K562 (cell line): ENCODE measurements around the gene KIR2DL4. TPM values are rescaled to one million over a fixed set of nuclear protein-coding genes. Genes with fewer than 3 reads are reported as not detected.
"Not testable (repeated sequence)": the region's sequence is repeated elsewhere in the genome, so short reads cannot be mapped to it uniquely, and the experiment has no call there.

Experiments
- ATAC-seq: fragments of 200-7000 bp; cut with Tn5 transposase; 3 replicates; pipeline ENCODE4 v1.9.1; 2020; ENCODE audit warnings: moderate library complexity
- BruUV-seq: library from RNA; stranded (reverse); fragments of 400-500 nt; replicated peaks from 2 replicates; lab custom pipeline; 2021; lab: Mats Ljungman, UMichigan
- CTCF ChIA-PET: fragments of 300-600 bp; formaldehyde crosslinking; extraction: SDS; loops from one replicate; lab custom pipeline; 2021; ENCODE audit warnings: low intra/inter-chr PET ratio; lab: Yijun Ruan, JAX
- POLR2A ChIA-PET: fragments of 300-600, 350-650 bp; sonication (Branson Sonifier 250); formaldehyde crosslinking; extraction: SDS; loops from one replicate; lab custom pipeline; 2021; ENCODE audit warnings: antibody characterized with exemption, inconsistent platforms; lab: Yijun Ruan, JAX
- DNase-seq, 4 experiments: peaks; one replicate each; pipeline versions ENCODE4 v3.0.0 to v3.0.0-alpha.2; 2011 to 2018; ENCODE audit warnings: low spot score in 3 of 4, mixed read lengths in 3 of 4; ENCODE audit errors: extremely low read depth in 1 of 4
- FAIRE-seq: peaks from 2 replicates; lab custom pipeline; 2011; peaks lifted over from hg19 to GRCh38; lab: Jason Lieb, UNC
- H2AFZ ChIP-seq: 2 replicates; pipeline ENCODE4 v1.6.0; 2011; ENCODE audit warnings: low read depth, low read length, control low read depth, inconsistent platforms
- H3K27ac ChIP-seq: fragments of 200-600 bp; 3 replicates; pipeline ENCODE4 v1.8.0; 2011; ENCODE audit warnings: low read depth, mild to moderate bottlenecking, control low read depth, inconsistent platforms, low read length, moderate library complexity, mixed read lengths; ENCODE audit errors: extremely low read depth
- H3K27me3 ChIP-seq, 2 experiments: fragments of 300-600 bp in 1 of 2; 2 replicates in 1 of 2; 3 replicates in 1 of 2; pipeline versions ENCODE4 v1.6.0 to v1.8.0; 2011; ENCODE audit warnings: inconsistent platforms in 2 of 2, low read length in 2 of 2, mild to moderate bottlenecking in 1 of 2, mixed read lengths in 1 of 2, moderate library complexity in 1 of 2; ENCODE audit not compliant: control insufficient read depth in 2 of 2, insufficient read depth in 2 of 2
- H3K36me3 ChIP-seq: fragments of 300-600 bp; 3 replicates; pipeline ENCODE4 v1.8.0; 2011; ENCODE audit warnings: mild to moderate bottlenecking, low read length, inconsistent platforms; ENCODE audit not compliant: control insufficient read depth, insufficient read depth
- H3K4me1 ChIP-seq, 2 experiments: fragments of 200-600 bp in 1 of 2; replicated peaks in 1 of 2; 2 replicates in 1 of 2; 3 replicates in 1 of 2; pipeline versions ENCODE4 v1.5.1 to v1.8.0; 2011; ENCODE audit warnings: inconsistent platforms in 2 of 2, low read length in 2 of 2, mild to moderate bottlenecking in 1 of 2, mixed read lengths in 1 of 2, moderate library complexity in 1 of 2; ENCODE audit not compliant: control insufficient read depth in 2 of 2, insufficient read depth in 2 of 2
- H3K4me2 ChIP-seq: 2 replicates; pipeline ENCODE4 v1.6.1; 2011; ENCODE audit warnings: low read length, control low read depth, inconsistent platforms, mixed read lengths; ENCODE audit not compliant: insufficient read depth
- H3K4me3 ChIP-seq: fragments of 200-600 bp; sonication (generic), shearing (Covaris generic); 2 replicates; pipeline ENCODE4 v1.5.1; 2016; ENCODE audit warnings: control low read depth, inconsistent platforms
- H3K79me2 ChIP-seq: fragments of 200-600 bp; 3 replicates; pipeline ENCODE4 v1.8.0; 2011; ENCODE audit warnings: low read length, inconsistent platforms; ENCODE audit not compliant: control insufficient read depth, insufficient read depth
- H3K9ac ChIP-seq, 2 experiments: 2 replicates each; pipeline versions ENCODE4 v1.6.0 to v1.6.1; 2011; ENCODE audit warnings: low read depth in 2 of 2, low read length in 2 of 2, control low read depth in 1 of 2, inconsistent platforms in 1 of 2, mild to moderate bottlenecking in 1 of 2, mixed read lengths in 1 of 2; ENCODE audit not compliant: insufficient read depth in 1 of 2
- H3K9me1 ChIP-seq: one replicate; pipeline ENCODE4 v1.6.0; 2011; ENCODE audit warnings: inconsistent platforms, mild to moderate bottlenecking, low read length, moderate library complexity; ENCODE audit not compliant: control insufficient read depth, insufficient read depth
- H3K9me3 ChIP-seq: replicated peaks from 2 replicates; pipeline ENCODE4 v1.5.1; 2011; ENCODE audit warnings: low read depth, low read length, inconsistent platforms; ENCODE audit not compliant: control insufficient read depth, insufficient read depth
- H4K20me1 ChIP-seq: replicated peaks from 2 replicates; pipeline ENCODE4 v1.6.1; 2011; ENCODE audit warnings: low read length, inconsistent platforms, mixed read lengths; ENCODE audit not compliant: control insufficient read depth, insufficient read depth
- FOSL1 ChIP-seq: fragments of 200-800 bp; sonication (Bioruptor generic); conservative IDR thresholded peaks from 2 replicates; pipeline ENCODE4 v1.6.1; 2016; ENCODE audit warnings: missing genetic modification characterization, missing compliant biosample characterization
- JUND ChIP-seq, 2 experiments: IDR thresholded peaks; 2 replicates in 1 of 2; 3 replicates in 1 of 2; pipeline ENCODE4 v1.6.1; 2011; ENCODE audit warnings: borderline replicate concordance in 2 of 2, low read depth in 2 of 2, low read length in 2 of 2, improper control_type of control experiment in 1 of 2, missing biosample characterization in 1 of 2, missing genetic modification characterization in 1 of 2, missing genetic modification reagents in 1 of 2
- MEIS2 ChIP-seq: fragments of 450-650 bp; IDR thresholded peaks from 2 replicates; pipeline ENCODE4 v1.6.1; 2014; ENCODE audit warnings: mild to moderate bottlenecking; ENCODE audit not compliant: partially characterized antibody
- NFE2 ChIP-seq: IDR thresholded peaks from 2 replicates; pipeline ENCODE4 v1.6.1; 2014; ENCODE audit warnings: antibody characterized with exemption, low read depth
- WGBS: fragments of 100-300 bp; shearing (Covaris generic); methylation state at CpG from one replicate; pipeline ENCODE4 v1.1.6; 2016; ENCODE audit warnings: low coverage, mixed read lengths; ENCODE audit not compliant: insufficient coverage; ENCODE audit errors: missing lambda C conversion rate; 5-methylcytosine and 5-hydroxymethylcytosine counted together
- in situ Hi-C: fragments of 300-500 bp; cut with MboI; formaldehyde crosslinking; loops from 4 replicates; pipeline ENCODE4 v1.15.0; 2018; ENCODE audit warnings: inconsistent platforms, mixed read lengths
- intact Hi-C: fragments of 100-400 bp; cut with micrococcal nuclease; formaldehyde crosslinking; loops from 2 replicates; pipeline ENCODE4 v1.14.2; 2022
- polyA plus RNA-seq, 8 experiments: library from polyadenylated mRNA; depleted of rRNA in 4 of 8; stranded (reverse) in 5 of 8; unstranded in 3 of 8; fragments of >200 nt; fragmentation: Nextera tagmentation in 2 of 8; fragmentation: Illumina TruSeq in 1 of 8; extraction: Ambion mirVana in 2 of 8; extraction: Trizol in 1 of 8; gene quantifications; 2 replicates each; pipeline versions ENCODE4 v1.2.1 to v1.2.3, GENCODE V29; 2011 to 2014; ENCODE audit warnings: inconsistent platforms in 1 of 8, missing spikeins in 1 of 8
- total RNA-seq, 7 experiments: library from RNA; depleted of rRNA in 6 of 7; stranded (reverse); fragments of >200 nt in 6 of 7; fragmentation: Illumina TruSeq in 2 of 7; extraction: Trizol in 2 of 7; gene quantifications; 2 replicates each; pipeline versions ENCODE4 v1.2.1 to v1.2.3, GENCODE V29; 2011 to 2021; ENCODE audit warnings: low replicate concordance in 1 of 7

KIR2DL4 gene
- total and polyA plus RNA-seq, 9 of the 15 experiments (the other 6 are each of a cell fraction or from before 2014, with no cell fraction given), result not detected

DNA sequence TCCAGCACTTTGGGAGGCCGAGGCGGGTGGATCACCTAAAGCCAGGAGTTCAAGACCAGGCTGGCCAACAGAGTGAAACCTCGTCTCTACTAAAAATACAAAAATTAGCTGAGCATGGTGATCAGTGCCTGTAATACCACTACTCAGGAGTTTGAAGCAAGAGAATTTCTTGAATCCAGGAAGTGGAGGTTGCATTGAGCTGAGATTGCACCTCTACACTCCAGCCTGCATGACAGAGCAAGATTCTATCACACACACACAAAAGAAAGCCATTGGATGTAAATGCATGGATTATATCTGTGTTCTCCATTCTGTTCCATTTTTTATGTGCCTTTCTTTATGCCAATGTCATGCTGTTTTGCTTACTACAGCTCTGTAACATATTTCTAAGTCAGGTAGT, 55.1 kb downstream of the KIR2DL4 start:
- POLR2A ChIA-PET, H3K9me3 ChIP-seq, H2AFZ ChIP-seq, H3K9me1 ChIP-seq, H4K20me1 ChIP-seq, H3K4me2 ChIP-seq, H3K79me2 ChIP-seq, H3K4me3 ChIP-seq, BruUV-seq, DNase-seq, H3K27me3 ChIP-seq, H3K4me1 ChIP-seq, H3K27ac ChIP-seq, FAIRE-seq, H3K9ac ChIP-seq, H3K36me3 ChIP-seq, ATAC-seq, CTCF ChIA-PET: not testable (repeated sequence)
- intact Hi-C loops (loop anchor here (5.0 kb wide), 1 partner anchor 36 kb away; no protein-coding TSS in a partner anchor), in situ Hi-C loops (loop anchor here (5.0 kb wide), 1 partner anchor 36 kb away; no protein-coding TSS in a partner anchor)
- TF ChIP-seq NFE2, result peak; percentile 32; the same call in 1 of the 2 replicates
- 0% methylated on average over 3 of the region's 3 CpGs for WGBS

DNA sequence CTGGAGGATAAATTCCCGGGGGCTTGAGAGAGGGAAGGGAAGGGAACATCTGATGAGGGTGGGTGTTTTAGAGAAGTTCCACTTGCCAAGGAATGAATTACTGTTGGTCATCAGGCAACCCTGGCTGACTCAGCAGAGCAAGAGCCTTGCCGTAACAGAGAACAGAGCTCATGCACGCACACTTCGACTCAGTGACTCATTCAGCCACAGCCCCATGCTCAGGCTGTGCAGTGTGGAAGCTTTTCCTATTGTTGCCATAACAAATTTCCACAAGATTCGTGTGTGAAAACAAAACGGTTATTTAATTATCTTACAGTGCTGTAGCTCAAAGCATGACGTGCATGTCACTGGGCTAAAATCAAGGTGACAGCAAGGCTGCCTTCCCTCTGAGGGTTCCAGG, 56.0 kb downstream of the KIR2DL4 start:
- intact Hi-C loops, result loop anchor here (5.0 kb wide), 1 partner anchor 37 kb away; no protein-coding TSS in a partner anchor
- H3K9me3 ChIP-seq; H3K27me3 ChIP-seq; H3K27ac ChIP-seq; H2AFZ ChIP-seq; POLR2A ChIA-PET; H3K9ac ChIP-seq; H4K20me1 ChIP-seq; H3K4me1 ChIP-seq; H3K4me2 ChIP-seq; CTCF ChIA-PET; H3K9me1 ChIP-seq; BruUV-seq; H3K4me3 ChIP-seq; FAIRE-seq; H3K36me3 ChIP-seq; H3K79me2 ChIP-seq; ATAC-seq; TF ChIP-seq JUND (IDR thresholded peaks at IDR 0.05; ENCODE audit: borderline replicate concordance, low read depth, low read length): not testable (repeated sequence)
- WGBS, result 0% methylated on average over 7 of the region's 7 CpGs
- DNase-seq, result peak in 1 of 4 experiments; percentile 6
- TF ChIP-seq FOSL1 (tag), result peak; percentile 69
- 0 out of 3 replicates have a peak, but pooled peaks have one; percentile 18 for TF ChIP-seq JUND (tag; IDR thresholded peaks at IDR 0.05; ENCODE audit: borderline replicate concordance, low read depth, low read length)
- peak; percentile 4 for TF ChIP-seq MEIS2
- in situ Hi-C loops, result loop anchor here (5.0 kb wide), 1 partner anchor 37 kb away; no protein-coding TSS in a partner anchor
